OCI-LY3 (cell line): Measurements from ENCODE around the gene PGAP3.
"Not testable (repeated sequence)": the region's sequence is repeated elsewhere in the genome, so short reads cannot be mapped to it uniquely, and the experiment has no call there.

Source experiments
- H2AFZ ChIP-seq: fragments of 200-600, 300-600 bp; shearing (Covaris generic); 2 replicates; pipeline ENCODE4 v1.6.0; 2014; ENCODE audit warnings: antibody characterized with exemption, low read depth, low read length
- H3K27ac ChIP-seq: fragments of 200-600, 300-600 bp; sonication (generic); 2 replicates; pipeline ENCODE4 v1.5.1; 2014; ENCODE audit warnings: mild to moderate bottlenecking, low read length, moderate library complexity, mixed read lengths
- H3K27me3 ChIP-seq: fragments of 200-600, 300-600 bp; sonication (generic); 2 replicates; pipeline ENCODE4 v1.6.1; 2014; ENCODE audit warnings: low read depth, low read length, mixed read lengths
- H3K36me3 ChIP-seq: fragments of 200-600, 300-600 bp; sonication (generic); replicated peaks from 2 replicates; pipeline ENCODE3; 2014; ENCODE audit warnings: low read depth, low read length, mixed read lengths
- H3K4me1 ChIP-seq: fragments of 300-600, 200-600 bp; sonication (generic); 2 replicates; pipeline ENCODE4 v1.6.1; 2014; ENCODE audit warnings: low read length, mixed read lengths
- H3K4me2 ChIP-seq: fragments of 200-600, 300-600 bp; sonication (generic); 2 replicates; pipeline ENCODE4 v1.6.1; 2014; ENCODE audit warnings: low read length, mixed read lengths
- H3K4me3 ChIP-seq: fragments of 300-600, 200-600 bp; sonication (generic); 2 replicates; pipeline ENCODE4 v1.5.1; 2014; ENCODE audit warnings: antibody characterized with exemption, mild to moderate bottlenecking, low read length, moderate library complexity
- H3K79me2 ChIP-seq: fragments of 300-600, 200-600 bp; shearing (Covaris generic); 2 replicates; pipeline ENCODE4 v1.6.1; 2014; ENCODE audit warnings: mild to moderate bottlenecking, low read length, mixed read lengths
- H3K9ac ChIP-seq: fragments of 300-600, 200-600 bp; shearing (Covaris generic); 2 replicates; pipeline ENCODE4 v1.6.0; 2014; ENCODE audit warnings: mild to moderate bottlenecking, low read length, moderate library complexity
- H3K9me3 ChIP-seq: fragments of 200-600, 300-600 bp; shearing (Covaris generic); 2 replicates; pipeline ENCODE4 v1.6.1; 2014; ENCODE audit warnings: low read length, mixed read lengths; ENCODE audit not compliant: insufficient read depth
- H4K20me1 ChIP-seq: fragments of 200-600, 300-600 bp; sonication (generic); 2 replicates; pipeline ENCODE4 v1.6.1; 2016; ENCODE audit warnings: low read length, mixed read lengths; ENCODE audit not compliant: insufficient read depth
- EZH2phosphoT487 ChIP-seq: fragments of 200-600 bp; shearing (Covaris generic); IDR thresholded peaks from 2 replicates; pipeline ENCODE4 v1.6.1; 2018; ENCODE audit warnings: antibody characterized with exemption, mixed run types, low read depth
- TF ChIP-seq, protein P1 (sequence below): fragments of 200-600, 300-600 bp; sonication (generic); IDR thresholded peaks from 2 replicates; pipeline ENCODE4 v1.5.1; 2014; ENCODE audit warnings: antibody characterized with exemption, low read length, low read depth

The PGAP3 gene

DNA sequence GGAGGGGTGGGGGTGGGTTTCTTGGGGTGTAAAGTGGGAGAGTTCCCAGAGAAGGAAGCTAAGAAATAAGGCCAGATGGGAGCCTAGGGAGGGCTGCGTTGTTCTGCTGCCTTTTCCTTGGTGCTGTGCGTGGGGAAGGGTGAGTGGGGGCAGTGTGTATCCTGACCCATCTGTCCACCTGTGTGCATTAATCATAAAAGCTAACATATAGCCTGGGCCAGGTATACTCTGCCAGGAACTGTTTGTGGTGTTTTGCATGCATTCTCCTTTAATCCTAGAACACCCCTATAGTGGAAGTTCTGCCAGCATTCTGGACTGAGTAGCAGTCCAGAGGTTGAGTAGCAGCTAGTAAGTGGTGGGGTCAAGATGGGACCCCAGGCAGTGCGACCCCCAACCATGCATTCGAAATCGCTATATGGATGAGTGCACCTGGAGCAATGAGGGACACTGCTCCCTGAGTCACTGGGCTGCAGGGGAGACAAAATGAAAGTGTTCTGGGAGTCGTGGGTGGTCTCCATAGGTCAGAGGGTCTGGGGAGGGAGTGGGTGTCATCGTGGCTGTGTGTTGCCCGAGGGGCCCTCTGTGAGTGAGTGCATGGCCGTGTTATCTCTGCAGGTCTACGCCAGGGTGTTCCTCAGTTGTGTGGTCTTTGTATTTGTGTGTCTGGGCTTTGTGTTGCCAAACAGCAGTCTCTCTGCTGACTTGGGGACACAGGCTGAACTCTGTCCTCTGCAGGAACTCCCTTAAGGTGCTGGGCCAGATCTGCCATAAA lies 13.3 kb upstream of the PGAP3 start:
- TF ChIP-seq, protein P1, sequence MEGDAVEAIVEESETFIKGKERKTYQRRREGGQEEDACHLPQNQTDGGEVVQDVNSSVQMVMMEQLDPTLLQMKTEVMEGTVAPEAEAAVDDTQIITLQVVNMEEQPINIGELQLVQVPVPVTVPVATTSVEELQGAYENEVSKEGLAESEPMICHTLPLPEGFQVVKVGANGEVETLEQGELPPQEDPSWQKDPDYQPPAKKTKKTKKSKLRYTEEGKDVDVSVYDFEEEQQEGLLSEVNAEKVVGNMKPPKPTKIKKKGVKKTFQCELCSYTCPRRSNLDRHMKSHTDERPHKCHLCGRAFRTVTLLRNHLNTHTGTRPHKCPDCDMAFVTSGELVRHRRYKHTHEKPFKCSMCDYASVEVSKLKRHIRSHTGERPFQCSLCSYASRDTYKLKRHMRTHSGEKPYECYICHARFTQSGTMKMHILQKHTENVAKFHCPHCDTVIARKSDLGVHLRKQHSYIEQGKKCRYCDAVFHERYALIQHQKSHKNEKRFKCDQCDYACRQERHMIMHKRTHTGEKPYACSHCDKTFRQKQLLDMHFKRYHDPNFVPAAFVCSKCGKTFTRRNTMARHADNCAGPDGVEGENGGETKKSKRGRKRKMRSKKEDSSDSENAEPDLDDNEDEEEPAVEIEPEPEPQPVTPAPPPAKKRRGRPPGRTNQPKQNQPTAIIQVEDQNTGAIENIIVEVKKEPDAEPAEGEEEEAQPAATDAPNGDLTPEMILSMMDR, result no peak
- no peak for TF ChIP-seq EZH2phosphoT487
- H3K4me2 ChIP-seq, result no peak overlapping the region
- H3K27ac ChIP-seq, result no peak overlapping the region
- no peaks in the 10 kb centered on the region for H3K9me3 ChIP-seq
- peaks cover 9% of the 10 kb centered on the region for H3K4me1 ChIP-seq
- no peak overlapping the region for H3K9ac ChIP-seq
- no peak overlapping the region for H3K4me3 ChIP-seq
- no peaks in the 10 kb centered on the region for H3K36me3 ChIP-seq
- H3K79me2 ChIP-seq, result no peaks in the 10 kb centered on the region
- no peaks in the 10 kb centered on the region for H4K20me1 ChIP-seq
- no peak overlapping the region for H2AFZ ChIP-seq
- H3K27me3 ChIP-seq, result no peaks in the 10 kb centered on the region

DNA sequence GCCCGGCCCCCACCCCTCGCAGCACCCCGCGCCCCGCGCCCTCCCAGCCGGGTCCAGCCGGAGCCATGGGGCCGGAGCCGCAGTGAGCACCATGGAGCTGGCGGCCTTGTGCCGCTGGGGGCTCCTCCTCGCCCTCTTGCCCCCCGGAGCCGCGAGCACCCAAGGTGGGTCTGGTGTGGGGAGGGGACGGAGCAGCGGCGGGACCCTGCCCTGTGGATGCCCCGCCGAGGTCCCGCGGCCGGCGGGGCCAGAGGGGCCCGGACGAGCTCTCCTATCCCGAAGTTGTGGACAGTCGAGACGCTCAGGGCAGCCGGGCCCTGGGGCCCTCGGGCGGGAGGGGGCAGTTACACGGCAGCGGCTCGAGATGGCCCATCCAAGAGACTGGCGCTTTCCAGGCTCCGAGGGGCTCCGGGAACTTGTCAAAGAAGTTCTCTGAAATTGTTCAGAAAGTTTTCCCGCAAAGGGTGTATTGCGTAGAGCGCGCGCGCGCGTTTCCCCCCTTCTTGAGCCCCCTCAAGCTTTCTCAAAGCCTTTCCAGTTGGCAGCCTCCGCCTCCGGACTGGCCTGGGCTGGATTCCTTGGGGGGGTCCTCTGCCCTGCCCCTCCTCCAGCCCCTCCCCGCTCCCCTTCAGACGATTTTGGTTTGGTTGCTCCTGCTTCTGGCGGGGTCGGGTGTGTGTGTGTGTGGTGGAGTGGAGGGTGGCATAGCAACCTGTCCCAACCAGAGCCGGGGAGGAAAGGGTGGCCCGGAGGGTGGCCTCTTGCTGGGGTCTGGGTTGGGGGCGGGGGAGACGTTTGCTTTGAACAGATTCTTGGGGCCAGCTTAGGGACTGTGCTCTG lies 12.5 kb upstream of the PGAP3 start:
- TF ChIP-seq, protein P1, result no peak
- no peak for TF ChIP-seq EZH2phosphoT487
- peaks cover 9% of the 10 kb centered on the region for H3K4me1 ChIP-seq
- H3K27ac ChIP-seq, result no peak overlapping the region
- H3K4me3 ChIP-seq, result no peak overlapping the region
- no peak overlapping the region for H3K9ac ChIP-seq
- no peak overlapping the region for H3K4me2 ChIP-seq
- no peak overlapping the region for H2AFZ ChIP-seq
- no peaks in the 10 kb centered on the region for H3K79me2 ChIP-seq
- H3K27me3 ChIP-seq, result no peaks in the 10 kb centered on the region
- H4K20me1 ChIP-seq, result no peaks in the 10 kb centered on the region
- no peaks in the 10 kb centered on the region for H3K36me3 ChIP-seq
- no peaks in the 10 kb centered on the region for H3K9me3 ChIP-seq

DNA sequence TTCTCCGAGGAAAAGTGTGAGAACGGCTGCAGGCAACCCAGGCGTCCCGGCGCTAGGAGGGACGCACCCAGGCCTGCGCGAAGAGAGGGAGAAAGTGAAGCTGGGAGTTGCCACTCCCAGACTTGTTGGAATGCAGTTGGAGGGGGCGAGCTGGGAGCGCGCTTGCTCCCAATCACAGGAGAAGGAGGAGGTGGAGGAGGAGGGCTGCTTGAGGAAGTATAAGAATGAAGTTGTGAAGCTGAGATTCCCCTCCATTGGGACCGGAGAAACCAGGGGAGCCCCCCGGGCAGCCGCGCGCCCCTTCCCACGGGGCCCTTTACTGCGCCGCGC lies 11.9 kb upstream of the PGAP3 start, which contains the start of gene ERBB2:
Gene ERBB2 (plus strand): TSS at position 247 of the 330 bp plus-strand sequence. CDS start 175 bp downstream, outside the sequence.
- no peak for TF ChIP-seq EZH2phosphoT487
- TF ChIP-seq, protein P1, result no peak
- Histone ChIP-seq H3K27ac (no peak within 1 kb of the TSS), H3K4me1 (peaks cover 9% of the 10 kb centered on the region), H4K20me1 (no peaks in the 10 kb centered on the region), H3K27me3 (no peaks in the 10 kb centered on the region), H3K9ac (no peak within 1 kb of the TSS), H3K4me2 (no peak within 1 kb of the TSS), H3K36me3 (no peaks in the 10 kb centered on the region), H2AFZ (no peak within 1 kb of the TSS), H3K4me3 (no peak within 1 kb of the TSS), H3K9me3 (no peaks in the 10 kb centered on the region), H3K79me2 (no peaks in the 10 kb centered on the region)

DNA sequence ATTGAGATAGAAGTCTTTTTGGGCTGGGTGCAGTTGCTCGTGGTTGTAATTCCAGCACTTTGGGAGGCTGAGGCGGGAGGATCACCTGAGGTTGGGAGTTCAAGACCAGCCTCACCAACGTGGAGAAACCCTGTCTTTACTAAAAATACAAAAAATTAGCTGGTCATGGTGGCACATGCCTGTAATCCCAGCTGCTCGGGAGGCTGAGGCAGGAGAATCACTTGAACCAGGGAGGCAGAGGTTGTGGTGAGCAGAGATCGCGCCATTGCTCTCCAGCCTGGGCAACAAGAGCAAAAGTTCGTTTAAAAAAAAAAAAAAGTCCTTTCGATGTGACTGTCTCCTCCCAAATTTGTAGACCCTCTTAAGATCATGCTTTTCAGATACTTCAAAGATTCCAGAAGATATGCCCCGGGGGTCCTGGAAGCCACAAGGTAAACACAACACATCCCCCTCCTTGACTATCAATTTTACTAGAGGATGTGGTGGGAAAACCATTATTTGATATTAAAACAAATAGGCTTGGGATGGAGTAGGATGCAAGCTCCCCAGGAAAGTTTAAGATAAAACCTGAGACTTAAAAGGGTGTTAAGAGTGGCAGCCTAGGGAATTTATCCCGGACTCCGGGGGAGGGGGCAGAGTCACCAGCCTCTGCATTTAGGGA lies 11.4 kb upstream of the PGAP3 start:
- H3K9me3 ChIP-seq, H3K27me3 ChIP-seq, H4K20me1 ChIP-seq, H3K36me3 ChIP-seq, H3K4me1 ChIP-seq, H3K4me2 ChIP-seq, H3K79me2 ChIP-seq, H3K4me3 ChIP-seq, H3K9ac ChIP-seq, H3K27ac ChIP-seq, H2AFZ ChIP-seq: not testable (repeated sequence)
